H1 (cell line): ENCODE results near the gene IL13. TPM values are rescaled to one million over a fixed set of nuclear protein-coding genes. Genes with fewer than 3 reads are reported as not detected.

Experiments used
- CTCF ChIA-PET: fragments of 300-600 bp; sonication (Branson Sonifier 250); formaldehyde crosslinking; loops from one replicate; lab custom pipeline; 2021; ENCODE audit not compliant: partially characterized antibody; lab: Charles Lee
- POLR2A ChIA-PET: fragments of 300-600 bp; sonication (Branson Sonifier 250); formaldehyde crosslinking; loops from one replicate; lab custom pipeline; 2021; ENCODE audit warnings: inconsistent platforms; ENCODE audit not compliant: partially characterized antibody; lab: Charles Lee
- DNase-seq, 2 experiments: peaks; one replicate each; pipeline versions ENCODE4 v3.0.0 to v3.0.0-alpha.2; 2010 to 2022; ENCODE audit warnings: low spot score in 2 of 2, low read depth in 1 of 2, mixed read lengths in 1 of 2
- FAIRE-seq: peaks from 2 replicates; lab custom pipeline; 2011; peaks lifted over from hg19 to GRCh38; lab: Jason Lieb, UNC
- H2AFZ ChIP-seq: 2 replicates; pipeline ENCODE4 v1.8.1; 2012; ENCODE audit warnings: low read length, inconsistent platforms
- H2AK5ac ChIP-seq: 2 replicates; pipeline ENCODE4 v1.6.1; 2013; ENCODE audit warnings: low read depth, low read length
- H2BK120ac ChIP-seq: replicated peaks from 2 replicates; pipeline ENCODE3; 2013; ENCODE audit warnings: low read depth, low read length, inconsistent platforms
- H2BK12ac ChIP-seq: 2 replicates; pipeline ENCODE4 v1.6.1; 2013; ENCODE audit warnings: low read depth, low read length
- H2BK15ac ChIP-seq: 2 replicates; pipeline ENCODE4 v1.6.1; 2013; ENCODE audit warnings: low read length
- H2BK20ac ChIP-seq: 2 replicates; pipeline ENCODE4 v1.6.1; 2013; ENCODE audit warnings: low read length
- H2BK5ac ChIP-seq: 2 replicates; pipeline ENCODE4 v1.6.1; 2013; ENCODE audit warnings: low read depth, low read length
- H3K14ac ChIP-seq: 2 replicates; pipeline ENCODE4 v1.6.1; 2013; ENCODE audit warnings: inconsistent platforms; ENCODE audit not compliant: insufficient read length
- H3K18ac ChIP-seq: 2 replicates; pipeline ENCODE4 v1.6.1; 2013; ENCODE audit warnings: low read length; ENCODE audit errors: extremely low read depth
- H3K23ac ChIP-seq: 2 replicates; pipeline ENCODE4 v1.6.1; 2013; ENCODE audit warnings: inconsistent platforms; ENCODE audit not compliant: insufficient read length
- H3K23me2 ChIP-seq: 2 replicates; pipeline ENCODE4 v1.6.1; 2013; ENCODE audit warnings: low read depth, low read length
- H3K27ac ChIP-seq: 2 replicates; pipeline ENCODE4 v1.6.1; 2011; ENCODE audit warnings: low read depth, low read length, inconsistent platforms
- H3K27me3 ChIP-seq, 4 experiments: replicated peaks in 1 of 4; 1 replicate in 1 of 4; 2 replicates in 3 of 4; pipeline versions ENCODE4 v1.6.1 to v1.8.1; 2011 to 2013; ENCODE audit warnings: low read length in 3 of 4, mild to moderate bottlenecking in 3 of 4, inconsistent platforms in 2 of 4, mixed read lengths in 2 of 4, moderate library complexity in 1 of 4; ENCODE audit not compliant: control insufficient read depth in 3 of 4, insufficient read depth in 3 of 4; ENCODE audit errors: extremely low read depth in 1 of 4
- H3K36me3 ChIP-seq, 4 experiments: 2 replicates each; pipeline versions ENCODE4 v1.6.1 to v1.8.1; 2011 to 2013; ENCODE audit warnings: mild to moderate bottlenecking in 4 of 4, low read length in 3 of 4, moderate library complexity in 2 of 4, control low read depth in 1 of 4, inconsistent platforms in 1 of 4; ENCODE audit not compliant: insufficient read depth in 4 of 4, control insufficient read depth in 2 of 4
- H3K4ac ChIP-seq: replicated peaks from 2 replicates; pipeline ENCODE3; 2013; ENCODE audit warnings: low read length, low read depth, mixed read lengths, inconsistent platforms; ENCODE audit not compliant: insufficient read length
- H3K4me1 ChIP-seq, 4 experiments: replicated peaks in 1 of 4; 1 replicate in 1 of 4; 2 replicates in 3 of 4; pipeline versions ENCODE4 v1.6.1 to v1.8.1; 2011 to 2013; ENCODE audit warnings: low read length in 3 of 4, inconsistent platforms in 2 of 4, mixed read lengths in 1 of 4; ENCODE audit not compliant: insufficient read depth in 4 of 4, control insufficient read depth in 3 of 4
- H3K4me2 ChIP-seq, 2 experiments: 2 replicates each; pipeline versions ENCODE4 v1.6.1 to v1.8.1; 2011 to 2013; ENCODE audit warnings: low read depth in 2 of 2, low read length in 2 of 2, control low read depth in 1 of 2, inconsistent platforms in 1 of 2, mild to moderate bottlenecking in 1 of 2; ENCODE audit not compliant: insufficient read depth in 1 of 2
- H3K4me3 ChIP-seq, 4 experiments: fragments of 200-600, 300-600 bp in 1 of 4; sonication (generic), shearing (Covaris generic), sonication (Bioruptor Twin) in 1 of 4; 2 replicates each; pipeline versions ENCODE4 v1.5.1 to v1.8.1; 2011 to 2016; ENCODE audit warnings: low read length in 4 of 4, low read depth in 3 of 4, control low read depth in 2 of 4, inconsistent platforms in 2 of 4, mild to moderate bottlenecking in 2 of 4, mixed read lengths in 1 of 4, moderate library complexity in 1 of 4; ENCODE audit not compliant: insufficient read depth in 2 of 4; ENCODE audit errors: extremely low read depth in 1 of 4
- H3K56ac ChIP-seq: replicated peaks from 2 replicates; pipeline ENCODE3; 2013; ENCODE audit warnings: low read depth, mild to moderate bottlenecking, mixed read lengths, low read length, inconsistent platforms; ENCODE audit not compliant: insufficient read length
- H3K79me1 ChIP-seq: 2 replicates; pipeline ENCODE4 v1.6.1; 2013; ENCODE audit warnings: low read depth, low read length, control low read depth
- H3K79me2 ChIP-seq, 2 experiments: 2 replicates each; pipeline versions ENCODE4 v1.6.1 to v1.8.1; 2012 to 2013; ENCODE audit warnings: low read length in 2 of 2, mild to moderate bottlenecking in 2 of 2, inconsistent platforms in 1 of 2; ENCODE audit not compliant: insufficient read depth in 2 of 2, control insufficient read depth in 1 of 2
- H3K9ac ChIP-seq, 4 experiments: replicated peaks in 1 of 4; 1 replicate in 1 of 4; 2 replicates in 3 of 4; pipeline versions ENCODE4 v1.6.1 to v1.8.1; 2011 to 2013; ENCODE audit warnings: low read depth in 3 of 4, low read length in 3 of 4, control low read depth in 2 of 4, mild to moderate bottlenecking in 2 of 4, moderate library complexity in 2 of 4, inconsistent platforms in 1 of 4; ENCODE audit errors: extremely low read depth in 1 of 4
- H3K9me3 ChIP-seq, 2 experiments: 2 replicates each; pipeline versions ENCODE4 v1.6.1 to v1.8.1; 2012 to 2013; ENCODE audit warnings: mild to moderate bottlenecking in 2 of 2, moderate library complexity in 2 of 2, control low read depth in 1 of 2, inconsistent platforms in 1 of 2, low read depth in 1 of 2, low read length in 1 of 2, mixed read lengths in 1 of 2; ENCODE audit not compliant: insufficient read depth in 2 of 2
- H4K20me1 ChIP-seq, 2 experiments: replicated peaks in 1 of 2; 2 replicates each; pipeline versions ENCODE3 to v1.8.1; 2011 to 2013; ENCODE audit warnings: inconsistent platforms in 2 of 2, low read length in 2 of 2, mild to moderate bottlenecking in 1 of 2; ENCODE audit not compliant: insufficient read depth in 2 of 2, control insufficient read depth in 1 of 2
- H4K5ac ChIP-seq: 2 replicates; pipeline ENCODE4 v1.6.1; 2013; ENCODE audit warnings: low read length, low read depth, mixed read lengths, inconsistent platforms; ENCODE audit not compliant: insufficient read length
- H4K8ac ChIP-seq: 2 replicates; pipeline ENCODE4 v1.8.0; 2013; ENCODE audit warnings: mild to moderate bottlenecking, moderate library complexity, low read length, inconsistent platforms; ENCODE audit not compliant: insufficient read depth; ENCODE audit errors: extremely low read depth
- H4K91ac ChIP-seq: replicated peaks from 2 replicates; pipeline ENCODE3; 2013; ENCODE audit warnings: low read length, mixed read lengths, inconsistent platforms; ENCODE audit not compliant: insufficient read length
- BRCA1 ChIP-seq: IDR thresholded peaks from 2 replicates; pipeline ENCODE4 v1.6.1; 2012; ENCODE audit warnings: low read depth, low read length, improper control_type of control experiment
- CBX5 ChIP-seq: fragments of 300-800, 300-1000 bp; sonication (generic); IDR thresholded peaks from 2 replicates; pipeline ENCODE4 v1.7.1; 2016; ENCODE audit warnings: antibody characterized with exemption, low read length, low read depth
- CEBPB ChIP-seq: IDR thresholded peaks from 2 replicates; pipeline ENCODE4 v1.6.1; 2012; ENCODE audit warnings: low read depth, low read length
- HDAC6 ChIP-seq: IDR thresholded peaks from one replicate; pipeline ENCODE4 v1.7.1; 2012; ENCODE audit warnings: low read depth, mild to moderate bottlenecking, inconsistent platforms, low read length, moderate library complexity
- KDM1A ChIP-seq: fragments of 200-600, 300-600 bp; sonication (generic); IDR thresholded peaks from 2 replicates; pipeline ENCODE4 v1.7.1; 2016; ENCODE audit warnings: mild to moderate bottlenecking, low read length, borderline replicate concordance
- MAX ChIP-seq: IDR thresholded peaks from 2 replicates; pipeline ENCODE4 v1.6.1; 2012; ENCODE audit warnings: inconsistent platforms
- NRF1 ChIP-seq: IDR thresholded peaks from 2 replicates; pipeline ENCODE4 v1.6.1; 2011; ENCODE audit warnings: mild to moderate bottlenecking, low read depth, low read length, improper control_type of control experiment
- RAD21 ChIP-seq, 2 experiments: IDR thresholded peaks in 1 of 2; conservative IDR thresholded peaks in 1 of 2; 2 replicates each; pipeline ENCODE4 v1.6.1; 2011; ENCODE audit warnings: low read depth in 2 of 2, low read length in 2 of 2, improper control_type of control experiment in 1 of 2, inconsistent platforms in 1 of 2, mild to moderate bottlenecking in 1 of 2, moderate library complexity in 1 of 2
- RNF2 ChIP-seq: fragments of 200-900, 300-1000 bp; sonication (generic); IDR thresholded peaks from 2 replicates; pipeline ENCODE4 v1.7.1; 2016; ENCODE audit warnings: borderline replicate concordance, low read depth, mild to moderate bottlenecking, antibody characterized with exemption, low read length; ENCODE audit not compliant: poor library complexity, severe bottlenecking; ENCODE audit errors: missing control alignments
- SIRT6 ChIP-seq: IDR thresholded peaks from one replicate; pipeline ENCODE4 v1.7.1; 2012; ENCODE audit warnings: low read length, inconsistent platforms
- SP2 ChIP-seq: IDR thresholded peaks from 2 replicates; pipeline ENCODE4 v1.6.1; 2012; ENCODE audit warnings: mild to moderate bottlenecking, low read length, inconsistent platforms
- SP4 ChIP-seq: IDR thresholded peaks from 2 replicates; pipeline ENCODE4 v1.6.1; 2012; ENCODE audit warnings: low read length, inconsistent platforms
- USF2 ChIP-seq: IDR thresholded peaks from 2 replicates; pipeline ENCODE4 v1.6.1; 2011; ENCODE audit warnings: low read length, improper control_type of control experiment
- WGBS, 2 experiments: shearing (Covaris generic) in 1 of 2; methylation state at CpG; one replicate each; pipeline versions ENCODE4 v1.1.6 to v1.1.7; 2013 to 2015; ENCODE audit warnings: low lambda C conversion rate in 2 of 2, mixed read lengths in 2 of 2, inconsistent platforms in 1 of 2, low coverage in 1 of 2, missing lambda C conversion rate in 1 of 2; ENCODE audit not compliant: insufficient replicate concordance in 2 of 2, insufficient coverage in 1 of 2, insufficient read length in 1 of 2; ENCODE audit errors: extremely low coverage in 1 of 2, missing lambda C conversion rate in 1 of 2; 5-methylcytosine and 5-hydroxymethylcytosine counted together
- polyA plus RNA-seq, 7 experiments: library from polyadenylated mRNA; depleted of rRNA in 3 of 7; stranded (reverse) in 5 of 7; unstranded in 2 of 7; fragments of >200 nt in 5 of 7; fragments of 200-250 nt in 2 of 7; gene quantifications; 1 replicate in 5 of 7; 2 replicates in 1 of 7; 4 replicates in 1 of 7; pipeline versions ENCODE4 v1.2.1 to v1.2.3, GENCODE V29; 2011 to 2013; ENCODE audit warnings: missing spikeins in 2 of 7, mixed read lengths in 2 of 7
- total RNA-seq: library from RNA; stranded (reverse); fragmentation: NEBNext Ultra II Directional; extraction: Animal tissue kit (Norgen Biotek cat#: 25700); gene quantifications from 2 replicates; pipeline ENCODE4 v1.2.1, GENCODE V29; 2021

Gene IL13
- total and polyA plus RNA-seq, 2 of the 8 experiments (the other 6 are each of a cell fraction or from before 2014, with no cell fraction given), result not detected

GRCh38 chr5:132639706-132640130 is 18.3 kb upstream of the IL13 start:
- H4K91ac ChIP-seq, result no peak overlapping the region
- ChIA-PET POLR2A (no interaction called here), CTCF (interaction anchor here (0.7 kb wide), 1 partner anchor 91 kb away, joined by 3 read pairs; no protein-coding TSS in a partner anchor)
- no peak overlapping the region for H3K23ac ChIP-seq
- H2BK20ac ChIP-seq, result no peak overlapping the region
- H2BK12ac ChIP-seq, result no peak overlapping the region
- no peak overlapping the region for H3K4ac ChIP-seq
- DNase-seq (no peak), FAIRE-seq (no peak)
- H2BK120ac ChIP-seq, result no peak overlapping the region
- no peaks in the 10 kb centered on the region for H3K79me1 ChIP-seq
- no peak overlapping the region for H3K4me2 ChIP-seq
- no peak overlapping the region for H3K18ac ChIP-seq
- no peak overlapping the region for H4K8ac ChIP-seq
- H4K5ac ChIP-seq, result no peak overlapping the region
- no peak overlapping the region for H2AFZ ChIP-seq
- H3K23me2 ChIP-seq, result no peaks in the 10 kb centered on the region
- H3K14ac ChIP-seq, result no peak overlapping the region
- no peak overlapping the region for H2BK15ac ChIP-seq
- no peak overlapping the region for H3K56ac ChIP-seq
- H3K27ac ChIP-seq, result no peak overlapping the region
- no peak overlapping the region for H3K9ac ChIP-seq
- H3K9me3 ChIP-seq, result no peaks in the 10 kb centered on the region
- no peaks in the 10 kb centered on the region for H3K79me2 ChIP-seq
- WGBS, 2 experiments, result 81% methylated on average over 2 of the region's 2 CpGs; no CpG with 5 or more reads in 1 of the 2 experiments
- no peak overlapping the region for H2BK5ac ChIP-seq
- H3K4me3 ChIP-seq, result no peak overlapping the region
- no peaks in the 10 kb centered on the region for H4K20me1 ChIP-seq
- no peaks in the 10 kb centered on the region for H3K27me3 ChIP-seq
- no peak overlapping the region for H2AK5ac ChIP-seq
- peaks cover 0 to 5% (median under 1%) of the 10 kb centered on the region in 4 experiments; a peak in 2 of 7 replicates for H3K4me1 ChIP-seq
- peaks cover 0 to 35% (median 23%) of the 10 kb centered on the region in 4 experiments; a peak in 7 of 8 replicates for H3K36me3 ChIP-seq
- no peak for TF ChIP-seq SP2
- TF ChIP-seq SP4, result no peak
- TF ChIP-seq USF2, result no peak
- TF ChIP-seq BRCA1, result no peak
- no peak for TF ChIP-seq SIRT6
- TF ChIP-seq CBX5, result no peak
- TF ChIP-seq KDM1A, result no peak
- TF ChIP-seq MAX, result no peak
- TF ChIP-seq CEBPB, result no peak
- TF ChIP-seq HDAC6, result no peak
- TF ChIP-seq RAD21 (IDR thresholded peaks at IDR 0.05 in 1 of 2, conservative IDR thresholded peaks at IDR 0.05 in 1 of 2; ENCODE audit: low read depth in 2 of 2, low read length in 2 of 2), result no peak
- no peak for TF ChIP-seq RNF2
- TF ChIP-seq NRF1, result no peak
